ENCODE data around the gene SETD7.

GRCh38 chr4:139584784-139585183 lies 28.8 kb upstream of the SETD7 start:
- TF ChIP-seq ARNTL (CRISPR knock-in tag; IDR thresholded peaks at IDR 0.05; ENCODE audit: borderline replicate concordance, low read depth) (no peak), RARB (CRISPR knock-in tag; IDR thresholded peaks at IDR 0.05) (no peak), ZNF8 (CRISPR knock-in tag; IDR thresholded peaks at IDR 0.05) (no peak), ZC3H10 (CRISPR knock-in tag; IDR thresholded peaks at IDR 0.05) (no peak), CREB5 (CRISPR knock-in tag; IDR thresholded peaks at IDR 0.05; ENCODE audit: low read depth) (no peak), PATZ1 (CRISPR knock-in tag; IDR thresholded peaks at IDR 0.05; ENCODE audit: borderline replicate concordance) (no peak), TCF4 (CRISPR knock-in tag; IDR thresholded peaks at IDR 0.05; ENCODE audit: borderline replicate concordance) (no peak)
